CD4-positive, CD25-positive, alpha-beta regulatory T cell (primary cell): ENCODE measurements around the gene SLC6A2. TPM values are rescaled to one million over a fixed set of nuclear protein-coding genes. Genes with fewer than 3 reads are reported as not detected.

Experiments
- ATAC-seq, 2 donors: fragments of 150-1000 bp; cut with Tn5 transposase; one replicate each; pipeline ENCODE4 v1.10.0; 2021; ENCODE audit warnings: low read depth in 2 of 2, moderate number of reproducible peaks in 2 of 2, moderate library complexity in 1 of 2
- DNase-seq, 3 donors: peaks; one replicate each; pipeline versions ENCODE4 v3.0.0 to v3.0.0-alpha.2; 2012 to 2022; ENCODE audit warnings: mixed read lengths in 1 of 3
- H3K27ac ChIP-seq: one replicate; pipeline ENCODE4 v1.7.0; 2013; ENCODE audit warnings: mild to moderate bottlenecking, low read length; ENCODE audit not compliant: insufficient read depth, poor library complexity, severe bottlenecking
- H3K27me3 ChIP-seq: one replicate; pipeline ENCODE4 v1.7.0; 2013; ENCODE audit warnings: low read length; ENCODE audit not compliant: control insufficient read depth, insufficient read depth
- H3K36me3 ChIP-seq: one replicate; pipeline ENCODE4 v1.7.0; 2013; ENCODE audit warnings: mild to moderate bottlenecking, low read length, moderate library complexity; ENCODE audit not compliant: control insufficient read depth, insufficient read depth
- H3K4me1 ChIP-seq: 2 replicates; pipeline ENCODE4 v1.7.0; 2013; ENCODE audit warnings: mild to moderate bottlenecking, low read length; ENCODE audit not compliant: insufficient read depth, control insufficient read depth, poor library complexity, severe bottlenecking
- H3K4me3 ChIP-seq: one replicate; pipeline ENCODE4 v1.7.0; 2013; ENCODE audit warnings: low read depth, mild to moderate bottlenecking, low read length, moderate library complexity
- H3K9me3 ChIP-seq, 2 experiments: 1 replicate in 1 of 2; 2 replicates in 1 of 2; pipeline ENCODE4 v1.7.0; 2013; ENCODE audit warnings: low read length in 2 of 2, mild to moderate bottlenecking in 1 of 2, moderate library complexity in 1 of 2; ENCODE audit not compliant: control insufficient read depth in 2 of 2
- H3K27ac Mint-ChIP-seq, 3 donors: one replicate each; pipeline ENCODE4 v1.8.0; 2020 to 2022; ENCODE audit warnings: mild to moderate bottlenecking in 3 of 3, mixed read lengths in 3 of 3, moderate library complexity in 2 of 3
- H3K27me3 Mint-ChIP-seq: one replicate; pipeline ENCODE4 v1.8.0; 2022; ENCODE audit warnings: mild to moderate bottlenecking, mixed read lengths
- H3K36me3 Mint-ChIP-seq: one replicate; pipeline ENCODE4 v1.8.0; 2020; ENCODE audit warnings: mixed read lengths
- H3K4me1 Mint-ChIP-seq, 4 donors: one replicate each; pipeline ENCODE4 v1.8.0; 2020 to 2022; ENCODE audit warnings: mixed read lengths in 4 of 4, mild to moderate bottlenecking in 1 of 4
- H3K4me3 Mint-ChIP-seq, 4 donors: one replicate each; pipeline ENCODE4 v1.8.0; 2020 to 2022; ENCODE audit warnings: mild to moderate bottlenecking in 4 of 4, mixed read lengths in 4 of 4, moderate library complexity in 3 of 4
- H3K9me3 Mint-ChIP-seq, 7 donors: one replicate each; pipeline ENCODE4 v1.8.0; 2020 to 2022; ENCODE audit warnings: mixed read lengths in 7 of 7, mild to moderate bottlenecking in 3 of 7, moderate library complexity in 2 of 7
- polyA plus RNA-seq, 4 donors: library from polyadenylated mRNA; unstranded; fragments of 300-500 nt; fragmentation: Illumina TruSeq; gene quantifications; one replicate each; pipeline ENCODE4 v1.2.3, GENCODE V29; 2021
- total RNA-seq: library from RNA; stranded (reverse); gene quantifications from one replicate; pipeline ENCODE4 v1.2.3, GENCODE V29; 2022

The SLC6A2 gene
- total and polyA plus RNA-seq, 5 donors from 2014 or later, result not detected

DNA sequence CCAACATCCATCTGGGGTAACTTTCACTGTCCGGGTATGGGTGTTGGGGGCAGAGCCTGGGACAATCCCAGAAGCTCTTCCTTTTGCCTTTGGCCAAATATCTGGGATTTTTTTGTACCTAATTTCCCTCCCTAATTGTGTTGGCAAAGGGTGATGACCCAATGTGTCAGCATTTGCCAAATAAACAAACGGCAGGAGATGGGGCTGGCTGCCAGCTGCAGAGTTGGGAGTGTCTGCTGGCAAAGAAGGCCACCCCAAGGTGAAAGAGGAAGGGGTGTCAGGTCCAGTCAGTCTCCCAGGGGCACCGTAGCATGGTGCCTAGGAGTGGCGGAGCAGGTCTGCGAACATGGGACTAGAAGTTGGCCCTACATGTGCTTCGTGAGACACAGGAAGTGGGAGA lies 73.0 kb downstream of the SLC6A2 start:
- H3K4me3 ChIP-seq, result no peak overlapping the region
- DNase-seq (no peak), ATAC-seq (no peak)
- no peaks in the 10 kb centered on the region for H3K36me3 ChIP-seq
- H3K9me3 ChIP-seq, result no peaks in the 10 kb centered on the region
- H3K9me3 Mint-ChIP-seq, result peaks cover 0 to 3% (median 0%) of the 10 kb centered on the region in 7 donors
- no peak overlapping the region for H3K27ac Mint-ChIP-seq
- H3K27me3 ChIP-seq, result no peaks in the 10 kb centered on the region
- H3K27me3 Mint-ChIP-seq, result peaks cover 4% of the 10 kb centered on the region
- no peaks in the 10 kb centered on the region for H3K4me1 Mint-ChIP-seq
- no peaks in the 10 kb centered on the region for H3K36me3 Mint-ChIP-seq
- H3K4me1 ChIP-seq, result no peaks in the 10 kb centered on the region
- no peak overlapping the region for H3K27ac ChIP-seq
- no peak overlapping the region for H3K4me3 Mint-ChIP-seq

DNA sequence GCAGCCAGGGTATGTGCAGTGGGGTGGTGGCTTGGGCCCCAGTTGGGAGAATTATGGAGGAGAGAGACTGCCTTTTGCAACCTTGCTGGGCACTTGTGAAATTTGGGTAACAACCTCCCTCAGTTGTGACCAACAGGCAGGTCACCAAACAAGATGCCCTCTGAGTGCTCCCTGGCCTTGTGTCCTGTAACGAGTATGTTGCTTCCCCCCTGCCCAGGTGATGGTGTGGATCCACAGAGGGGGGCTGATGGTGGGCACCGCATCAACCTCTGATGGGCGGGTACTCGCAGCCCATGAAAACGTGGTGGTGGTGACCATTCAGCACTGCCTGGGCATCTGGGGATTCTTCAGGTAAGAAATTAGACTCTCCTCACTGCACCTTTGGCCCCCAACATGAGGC lies 74.3 kb downstream of the SLC6A2 start:
- ATAC-seq, result no peak
- no peak overlapping the region for H3K27ac ChIP-seq
- no peaks in the 10 kb centered on the region for H3K36me3 Mint-ChIP-seq
- no peaks in the 10 kb centered on the region for H3K36me3 ChIP-seq
- H3K27me3 ChIP-seq, result no peaks in the 10 kb centered on the region
- no peak for DNase-seq
- peaks cover 4% of the 10 kb centered on the region for H3K27me3 Mint-ChIP-seq
- H3K4me3 ChIP-seq, result no peak overlapping the region
- no peaks in the 10 kb centered on the region for H3K4me1 Mint-ChIP-seq
- no peaks in the 10 kb centered on the region for H3K4me1 ChIP-seq
- H3K4me3 Mint-ChIP-seq, result no peak overlapping the region
- no peak overlapping the region for H3K27ac Mint-ChIP-seq
- H3K9me3 ChIP-seq, result no peaks in the 10 kb centered on the region
- H3K9me3 Mint-ChIP-seq, result peaks cover 0 to 8% (median 0%) of the 10 kb centered on the region in 7 donors

DNA sequence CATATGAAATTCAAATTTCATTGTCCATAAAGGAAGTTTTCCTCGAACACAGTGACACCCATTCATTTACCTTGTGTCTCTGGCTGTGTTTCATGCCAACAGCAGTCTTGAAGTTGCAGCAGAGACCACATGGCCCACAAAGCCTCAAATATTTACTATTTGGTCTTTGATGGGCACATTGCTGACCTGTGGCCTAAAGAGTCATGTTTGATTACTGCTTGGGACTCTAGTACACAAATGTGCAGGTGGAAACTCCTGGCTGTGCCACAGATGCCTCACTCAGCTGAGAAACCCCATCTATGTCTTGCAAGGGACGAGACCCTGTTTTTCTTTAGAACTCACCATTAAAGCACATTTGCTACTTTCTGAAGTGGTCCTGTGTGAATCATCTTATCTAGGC lies 76.7 kb downstream of the SLC6A2 start:
- H3K27ac Mint-ChIP-seq, result no peak overlapping the region
- DNase-seq (no peak), ATAC-seq (no peak)
- H3K4me3 Mint-ChIP-seq, result no peak overlapping the region
- H3K36me3 Mint-ChIP-seq, result no peaks in the 10 kb centered on the region
- Histone ChIP-seq H3K9me3 (no peaks in the 10 kb centered on the region), H3K4me1 (no peaks in the 10 kb centered on the region), H3K36me3 (no peaks in the 10 kb centered on the region), H3K27me3 (no peaks in the 10 kb centered on the region), H3K27ac (no peak overlapping the region), H3K4me3 (no peak overlapping the region)
- no peaks in the 10 kb centered on the region for H3K4me1 Mint-ChIP-seq
- H3K27me3 Mint-ChIP-seq, result peaks cover 4% of the 10 kb centered on the region
- peaks cover 0 to 9% (median 0%) of the 10 kb centered on the region in 7 donors for H3K9me3 Mint-ChIP-seq

DNA sequence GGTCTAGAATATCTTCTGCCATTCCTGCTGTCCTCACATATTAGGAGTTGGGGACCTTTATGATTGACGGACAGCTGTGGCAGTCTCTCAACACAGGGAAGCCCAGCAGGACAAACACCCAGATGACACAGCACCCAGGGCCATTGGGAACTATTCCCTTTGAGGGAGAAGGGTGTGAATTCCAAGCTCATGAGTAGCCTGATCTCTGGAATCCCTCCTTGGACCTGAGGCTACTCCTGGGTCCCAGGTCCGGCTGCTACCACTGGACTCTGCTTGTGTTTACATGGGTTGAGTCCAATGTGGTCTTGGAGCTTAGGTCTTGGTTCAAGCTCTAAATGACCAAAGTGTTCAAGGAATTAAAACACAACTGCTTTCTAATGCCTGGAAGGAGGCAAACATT lies 78.9 kb downstream of the SLC6A2 start:
- Mint-ChIP-seq H3K36me3 (no peaks in the 10 kb centered on the region), H3K9me3 (peaks cover 0 to 5% (median 0%) of the 10 kb centered on the region in 7 donors), H3K27ac (no peak overlapping the region), H3K4me1 (no peaks in the 10 kb centered on the region), H3K4me3 (no peak overlapping the region), H3K27me3 (no peaks in the 10 kb centered on the region)
- H3K4me3 ChIP-seq, result no peak overlapping the region
- no peak for ATAC-seq
- H3K4me1 ChIP-seq, result no peaks in the 10 kb centered on the region
- H3K36me3 ChIP-seq, result no peaks in the 10 kb centered on the region
- no peak overlapping the region for H3K27ac ChIP-seq
- H3K9me3 ChIP-seq, result no peaks in the 10 kb centered on the region
- no peaks in the 10 kb centered on the region for H3K27me3 ChIP-seq
- no peak for DNase-seq

DNA sequence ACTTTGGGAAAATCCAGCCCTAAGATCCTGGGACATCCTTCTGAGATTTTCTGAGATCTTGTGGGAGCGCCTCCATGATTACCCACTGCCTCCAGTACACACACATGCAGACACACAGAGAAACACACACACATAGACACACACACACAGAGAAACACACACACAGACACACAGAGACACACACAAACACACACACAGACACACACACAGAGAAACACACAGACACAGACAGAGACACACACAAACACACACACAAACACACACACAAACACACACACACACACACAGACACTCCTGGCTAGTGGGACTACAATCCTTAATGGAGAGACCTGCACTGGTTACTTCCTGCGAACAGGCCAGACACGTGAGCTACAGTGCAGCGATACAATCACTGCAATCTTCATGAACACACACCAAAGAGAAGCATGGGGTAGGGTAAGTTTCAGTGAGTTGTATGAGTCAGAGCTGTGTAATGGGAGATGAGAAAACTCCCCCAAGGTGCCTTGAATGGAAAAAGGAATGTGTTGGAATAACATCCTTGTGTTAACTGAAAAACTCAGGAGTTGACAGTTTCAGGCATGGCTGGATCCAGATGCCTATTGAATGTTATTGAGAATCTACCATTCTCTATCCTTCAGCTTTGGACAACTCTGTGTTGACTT lies 79.5 kb downstream of the SLC6A2 start:
- DNase-seq (no peak), ATAC-seq (no peak)
- Mint-ChIP-seq H3K4me1 (no peaks in the 10 kb centered on the region), H3K4me3 (no peak overlapping the region), H3K27ac (no peak overlapping the region), H3K36me3 (no peaks in the 10 kb centered on the region), H3K9me3 (peaks cover 0 to 5% (median 0%) of the 10 kb centered on the region in 7 donors), H3K27me3 (no peaks in the 10 kb centered on the region)
- Histone ChIP-seq H3K4me3 (no peak overlapping the region), H3K4me1 (no peaks in the 10 kb centered on the region), H3K9me3 (no peaks in the 10 kb centered on the region), H3K36me3 (no peaks in the 10 kb centered on the region), H3K27me3 (no peaks in the 10 kb centered on the region), H3K27ac (no peak overlapping the region)

DNA sequence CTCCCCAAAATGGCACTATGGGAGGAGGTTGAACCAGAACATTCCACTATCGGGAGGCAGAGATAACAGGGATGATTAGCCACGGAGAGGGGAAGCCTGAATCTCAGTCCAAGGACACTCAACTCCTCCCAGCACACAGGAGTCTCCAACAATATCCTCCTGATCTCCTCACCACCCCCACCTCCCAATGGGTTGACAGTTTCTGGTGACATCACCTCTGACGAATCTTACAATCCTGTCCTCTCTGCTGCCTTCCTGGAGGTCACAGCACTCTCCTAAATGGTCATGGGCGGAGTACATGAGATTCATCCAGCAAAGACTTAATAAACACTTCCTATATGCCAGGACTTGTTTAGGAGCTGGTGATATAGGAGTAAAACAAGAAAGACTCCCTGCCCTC lies 80.9 kb downstream of the SLC6A2 start:
- no peak overlapping the region for H3K27ac Mint-ChIP-seq
- Histone ChIP-seq H3K27ac (no peak overlapping the region), H3K36me3 (no peaks in the 10 kb centered on the region), H3K4me1 (no peaks in the 10 kb centered on the region), H3K27me3 (no peaks in the 10 kb centered on the region), H3K4me3 (no peak overlapping the region), H3K9me3 (no peaks in the 10 kb centered on the region)
- no peaks in the 10 kb centered on the region for H3K27me3 Mint-ChIP-seq
- no peak overlapping the region for H3K4me3 Mint-ChIP-seq
- ATAC-seq, result no peak
- no peaks in the 10 kb centered on the region for H3K36me3 Mint-ChIP-seq
- H3K4me1 Mint-ChIP-seq, result no peaks in the 10 kb centered on the region
- DNase-seq, result no peak
- H3K9me3 Mint-ChIP-seq, result peaks cover 0 to 5% (median 0%) of the 10 kb centered on the region in 7 donors

DNA sequence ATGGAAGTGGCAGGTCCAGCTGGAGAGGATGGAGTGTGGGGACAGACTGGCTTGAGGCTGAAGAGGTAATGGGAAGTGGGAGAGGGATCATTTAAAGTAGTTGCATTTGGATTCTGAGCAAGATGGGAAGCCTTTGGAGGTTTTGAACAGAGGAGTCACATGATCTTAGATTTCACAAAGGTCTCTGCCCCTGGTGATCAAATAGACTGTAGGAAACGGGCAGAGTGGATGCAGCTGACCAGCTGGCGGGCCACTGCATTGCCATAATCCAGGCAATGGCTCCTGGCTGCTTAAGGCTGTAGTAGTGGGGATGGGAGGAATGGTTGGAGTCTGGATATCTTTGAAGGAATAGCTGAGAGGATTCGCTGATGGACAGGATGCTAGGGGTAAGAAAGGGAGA lies 81.5 kb downstream of the SLC6A2 start:
- Mint-ChIP-seq H3K9me3 (peaks cover 0 to 5% (median 0%) of the 10 kb centered on the region in 7 donors), H3K4me3 (no peak overlapping the region), H3K27me3 (no peaks in the 10 kb centered on the region), H3K36me3 (no peaks in the 10 kb centered on the region), H3K27ac (no peak overlapping the region), H3K4me1 (no peaks in the 10 kb centered on the region)
- Histone ChIP-seq H3K36me3 (no peaks in the 10 kb centered on the region), H3K4me3 (no peak overlapping the region), H3K4me1 (no peaks in the 10 kb centered on the region), H3K27ac (no peak overlapping the region), H3K9me3 (no peaks in the 10 kb centered on the region), H3K27me3 (no peaks in the 10 kb centered on the region)
- DNase-seq (no peak), ATAC-seq (no peak)

DNA sequence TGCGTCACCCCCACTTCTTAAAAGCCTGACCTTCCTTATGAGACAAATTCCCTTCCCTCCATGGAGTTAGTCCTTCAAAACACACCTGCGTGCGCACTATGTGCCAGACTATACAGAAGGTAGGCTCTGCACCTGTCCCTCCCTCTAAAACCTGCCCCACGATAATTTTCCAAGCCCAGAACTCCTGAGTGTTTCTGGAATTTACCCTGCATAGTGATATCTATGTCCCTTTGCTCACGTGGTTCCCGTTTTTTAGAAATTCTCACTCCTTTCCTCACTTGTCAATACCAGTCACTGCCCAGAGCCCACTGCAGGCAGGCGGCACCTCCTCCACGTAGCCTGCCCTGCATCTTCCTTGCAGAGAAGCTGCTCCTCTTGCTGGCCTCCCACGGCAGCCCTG lies 82.2 kb downstream of the SLC6A2 start:
- Histone ChIP-seq H3K4me3 (no peak overlapping the region), H3K27me3 (no peaks in the 10 kb centered on the region), H3K27ac (no peak overlapping the region), H3K9me3 (no peaks in the 10 kb centered on the region), H3K36me3 (no peaks in the 10 kb centered on the region), H3K4me1 (no peaks in the 10 kb centered on the region)
- H3K9me3 Mint-ChIP-seq, result peaks cover 0 to 5% (median 0%) of the 10 kb centered on the region in 7 donors
- H3K27ac Mint-ChIP-seq, result no peak overlapping the region
- ATAC-seq (no peak), DNase-seq (no peak)
- no peaks in the 10 kb centered on the region for H3K27me3 Mint-ChIP-seq
- H3K4me3 Mint-ChIP-seq, result no peak overlapping the region
- H3K4me1 Mint-ChIP-seq, result no peaks in the 10 kb centered on the region
- H3K36me3 Mint-ChIP-seq, result no peaks in the 10 kb centered on the region
